T-helper 2 cell (primary cell): ENCODE measurements around the gene SLC9A3.

Source experiments
- DNase-seq, 5 experiments: peaks; one replicate each; pipeline versions ENCODE4 v3.0.0 to v3.0.0-alpha.2; 2012 to 2022

SLC9A3 gene

GRCh38 chr5:504326-505154 is 19.7 kb downstream of the SLC9A3 start:
- DNase-seq, result no peak

GRCh38 chr5:502325-503079 is 21.7 kb downstream of the SLC9A3 start:
- DNase-seq, result no peak

- DNase-seq, result no peak
These were observed 22.4 kb downstream of the SLC9A3 start for GRCh38 chr5:501831-502184.

- no peak for DNase-seq
These were observed 23.0 kb downstream of the SLC9A3 start for GRCh38 chr5:501105-501830.

- DNase-seq, result no peak
These were observed 23.8 kb downstream of the SLC9A3 start for GRCh38 chr5:500491-500890.

- DNase-seq, result no peak
These were observed 24.7 kb downstream of the SLC9A3 start for GRCh38 chr5:499233-500209.

- no peak for DNase-seq
These were observed 26.3 kb downstream of the SLC9A3 start for GRCh38 chr5:497871-498509.

GRCh38 chr5:497090-497700 is 27.1 kb downstream of the SLC9A3 start:
- DNase-seq, result no peak

GRCh38 chr5:496028-496427 is 28.2 kb downstream of the SLC9A3 start:
- DNase-seq, result no peak

- no peak for DNase-seq
These were observed 29.5 kb downstream of the SLC9A3 start for GRCh38 chr5:494667-495255.

GRCh38 chr5:493758-494157 is 30.5 kb downstream of the SLC9A3 start:
- DNase-seq, result no peak

GRCh38 chr5:493119-493701 is 31.0 kb downstream of the SLC9A3 start:
- no peak for DNase-seq

GRCh38 chr5:492314-492893 is 31.8 kb downstream of the SLC9A3 start:
- DNase-seq, result no peak

GRCh38 chr5:491856-492155 is 32.4 kb downstream of the SLC9A3 start:
- DNase-seq, result no peak

- DNase-seq, result no peak
These were observed 33.0 kb downstream of the SLC9A3 start for GRCh38 chr5:491119-491855.

GRCh38 chr5:490116-491106 is 33.8 kb downstream of the SLC9A3 start:
- DNase-seq, result no peak

GRCh38 chr5:489689-490080 is 34.6 kb downstream of the SLC9A3 start:
- DNase-seq, result no peak
